ENCODE measurements around the gene UBA5.
"Not testable (repeated sequence)": the region's sequence is repeated elsewhere in the genome, so short reads cannot be mapped to it uniquely, and the experiment has no call there.

Gene UBA5

GRCh38 chr3:132660052-132660810, at the start of gene UBA5:
UBA5 (plus strand) TSS chr3:132660329; CDS start chr3:132660538, 209 bp downstream.
- no peaks in the 10 kb centered on the region for H3K9me3 ChIP-seq (replicated peaks; ENCODE audit: insufficient read depth, low read length)
- H2AFZ ChIP-seq (ENCODE audit: low read length) = peak within 1 kb of the TSS; percentile 92
- no peaks in the 10 kb centered on the region for H3K27me3 ChIP-seq (replicated peaks; ENCODE audit: insufficient read depth, low read length)
- H3K4me3 ChIP-seq (ENCODE audit: low read length) = peak within 1 kb of the TSS; percentile 91
- peaks cover 57% of the 10 kb centered on the region for H3K79me2 ChIP-seq (ENCODE audit: low read length)
- H3F3A ChIP-seq (ENCODE audit: insufficient read depth, low read length) = 0 out of 2 replicates have a peak, but pooled peaks cover 2% of the 10 kb centered on the region
- H3K4me2 ChIP-seq (ENCODE audit: low read depth, low read length) = peak within 1 kb of the TSS; percentile 76
- H4K20me1 ChIP-seq (ENCODE audit: insufficient read depth, low read length) = no peaks in the 10 kb centered on the region
- H3K4me1 ChIP-seq (ENCODE audit: low read length) = peaks cover 6% of the 10 kb centered on the region; the same call in 1 of the 2 replicates
- peak within 1 kb of the TSS; percentile 93 for H3K9ac ChIP-seq (ENCODE audit: low read length)
- peak; percentile 68 for DNase-seq
- no peaks in the 10 kb centered on the region for H3K9me2 ChIP-seq (replicated peaks; ENCODE audit: insufficient read depth, low read length)
- peak within 1 kb of the TSS; percentile 75; the same call in 1 of the 2 replicates for H3K27ac ChIP-seq (ENCODE audit: low read length)
- TF ChIP-seq CTCF (IDR thresholded peaks at IDR 0.05; ENCODE audit: low read length) (no peak), EZH2 (optimal IDR thresholded peaks at IDR 0.05; ENCODE audit: low read depth, low read length) (no peak), EZH2phosphoT487 (IDR thresholded peaks at IDR 0.05; ENCODE audit: low read length) (no peak)
- no peaks in the 10 kb centered on the region for H3K36me3 ChIP-seq (replicated peaks; ENCODE audit: insufficient read depth, low read length)

GRCh38 chr3:132615301-132615700, 44.8 kb upstream of the UBA5 start:
- not testable (repeated sequence) for H3K4me2 ChIP-seq (ENCODE audit: low read depth, low read length); H3K36me3 ChIP-seq (replicated peaks; ENCODE audit: insufficient read depth, low read length); H3K4me1 ChIP-seq (ENCODE audit: low read length); H3F3A ChIP-seq (ENCODE audit: insufficient read depth, low read length); H3K27me3 ChIP-seq (replicated peaks; ENCODE audit: insufficient read depth, low read length); H4K20me1 ChIP-seq (ENCODE audit: insufficient read depth, low read length); H2AFZ ChIP-seq (ENCODE audit: low read length); H3K9ac ChIP-seq (ENCODE audit: low read length); H3K9me2 ChIP-seq (replicated peaks; ENCODE audit: insufficient read depth, low read length); DNase-seq; H3K79me2 ChIP-seq (ENCODE audit: low read length); H3K4me3 ChIP-seq (ENCODE audit: low read length); H3K27ac ChIP-seq (ENCODE audit: low read length); H3K9me3 ChIP-seq (replicated peaks; ENCODE audit: insufficient read depth, low read length)

- Histone ChIP-seq H3F3A (ENCODE audit: insufficient read depth, low read length) (no peaks in the 10 kb centered on the region), H3K9ac (ENCODE audit: low read length) (no peak overlapping the region), H3K36me3 (replicated peaks; ENCODE audit: insufficient read depth, low read length) (no peaks in the 10 kb centered on the region), H3K79me2 (ENCODE audit: low read length) (no peaks in the 10 kb centered on the region), H3K9me2 (replicated peaks; ENCODE audit: insufficient read depth, low read length) (no peaks in the 10 kb centered on the region), H2AFZ (ENCODE audit: low read length) (no peak overlapping the region), H3K27me3 (replicated peaks; ENCODE audit: insufficient read depth, low read length) (no peaks in the 10 kb centered on the region), H3K4me3 (ENCODE audit: low read length) (no peak overlapping the region), H3K9me3 (replicated peaks; ENCODE audit: insufficient read depth, low read length) (no peaks in the 10 kb centered on the region), H3K4me2 (ENCODE audit: low read depth, low read length) (no peak overlapping the region), H3K27ac (ENCODE audit: low read length) (no peak overlapping the region), H4K20me1 (ENCODE audit: insufficient read depth, low read length) (no peaks in the 10 kb centered on the region), H3K4me1 (ENCODE audit: low read length) (no peaks in the 10 kb centered on the region)
- TF ChIP-seq EZH2phosphoT487 (IDR thresholded peaks at IDR 0.05; ENCODE audit: low read length) (no peak), EZH2 (optimal IDR thresholded peaks at IDR 0.05; ENCODE audit: low read depth, low read length) (no peak), CTCF (IDR thresholded peaks at IDR 0.05; ENCODE audit: low read length) (no peak)
- DNase-seq = no peak
Observed at GRCh38 chr3:132615881-132616280, 44.2 kb upstream of the UBA5 start.

- no peaks in the 10 kb centered on the region for H3K27me3 ChIP-seq (replicated peaks; ENCODE audit: insufficient read depth, low read length)
- no peaks in the 10 kb centered on the region for H3K9me3 ChIP-seq (replicated peaks; ENCODE audit: insufficient read depth, low read length)
- no peak overlapping the region for H3K27ac ChIP-seq (ENCODE audit: low read length)
- H2AFZ ChIP-seq (ENCODE audit: low read length) = no peak overlapping the region
- no peak overlapping the region for H3K9ac ChIP-seq (ENCODE audit: low read length)
- H3F3A ChIP-seq (ENCODE audit: insufficient read depth, low read length) = no peaks in the 10 kb centered on the region
- DNase-seq = no peak
- H3K4me1 ChIP-seq (ENCODE audit: low read length) = no peaks in the 10 kb centered on the region
- H3K4me3 ChIP-seq (ENCODE audit: low read length) = no peak overlapping the region
- no peaks in the 10 kb centered on the region for H3K9me2 ChIP-seq (replicated peaks; ENCODE audit: insufficient read depth, low read length)
- H3K36me3 ChIP-seq (replicated peaks; ENCODE audit: insufficient read depth, low read length) = no peaks in the 10 kb centered on the region
- no peaks in the 10 kb centered on the region for H4K20me1 ChIP-seq (ENCODE audit: insufficient read depth, low read length)
- H3K79me2 ChIP-seq (ENCODE audit: low read length) = no peaks in the 10 kb centered on the region
- no peak for TF ChIP-seq CTCF (IDR thresholded peaks at IDR 0.05; ENCODE audit: low read length)
- TF ChIP-seq EZH2phosphoT487 (IDR thresholded peaks at IDR 0.05; ENCODE audit: low read length) = no peak
- TF ChIP-seq EZH2 (optimal IDR thresholded peaks at IDR 0.05; ENCODE audit: low read depth, low read length) = no peak
- no peak overlapping the region for H3K4me2 ChIP-seq (ENCODE audit: low read depth, low read length)
Observed at GRCh38 chr3:132616780-132617179, 43.3 kb upstream of the UBA5 start.
